GM18526 (cell line): ENCODE data around the gene GJA3.

Source experiments
- POLR2A ChIP-seq: IDR thresholded peaks from 3 replicates; pipeline ENCODE4 v1.6.1; 2011; ENCODE audit not compliant: insufficient read length; ENCODE audit errors: extremely low read depth

Gene GJA3

GRCh38 chr13:20190481-20191310 is 29.8 kb upstream of the GJA3 start:
- TF ChIP-seq POLR2A = no peak

- no peak for TF ChIP-seq POLR2A
Observed at GRCh38 chr13:20190076-20190475, 29.2 kb upstream of the GJA3 start.

GRCh38 chr13:20188667-20189553 is 28.1 kb upstream of the GJA3 start:
- no peak for TF ChIP-seq POLR2A

- no peak for TF ChIP-seq POLR2A
Observed at GRCh38 chr13:20186771-20187170, 25.9 kb upstream of the GJA3 start.

- no peak for TF ChIP-seq POLR2A
Observed at GRCh38 chr13:20185366-20186056, 24.7 kb upstream of the GJA3 start.

GRCh38 chr13:20182231-20182846 is 21.5 kb upstream of the GJA3 start:
- TF ChIP-seq POLR2A = no peak

GRCh38 chr13:20181188-20181587 is 20.3 kb upstream of the GJA3 start:
- no peak for TF ChIP-seq POLR2A

GRCh38 chr13:20178156-20178555 is 17.3 kb upstream of the GJA3 start:
- TF ChIP-seq POLR2A = no peak

- no peak for TF ChIP-seq POLR2A
Observed at GRCh38 chr13:20177049-20177831, 16.4 kb upstream of the GJA3 start.

- no peak for TF ChIP-seq POLR2A
Observed at GRCh38 chr13:20175907-20176652, 15.2 kb upstream of the GJA3 start.

- no peak for TF ChIP-seq POLR2A
Observed at GRCh38 chr13:20175406-20175794, 14.5 kb upstream of the GJA3 start.

- TF ChIP-seq POLR2A = no peak
Observed at GRCh38 chr13:20174656-20175405, 14.0 kb upstream of the GJA3 start.
